Ovary (tissue), 9 donors: Measurements from ENCODE around the gene CCND3. TPM values are rescaled to one million over a fixed set of nuclear protein-coding genes. Genes with fewer than 3 reads are reported as not detected.

ENCODE experiments used
- DNase-seq, 5 donors: peaks; one replicate each; pipeline ENCODE4 v3.0.0-alpha.2; 2019 to 2020
- H3K27ac ChIP-seq, 2 donors: fragments of 200-600 bp; one replicate each; pipeline versions ENCODE4 v1.5.1 to v1.8.0; 2019 to 2022
- H3K27me3 ChIP-seq: fragments of 200-600 bp; one replicate; pipeline ENCODE4 v1.8.0; 2022
- H3K36me3 ChIP-seq: fragments of 200-600 bp; sonication (generic); one replicate; pipeline ENCODE4 v1.5.1; 2019
- H3K4me1 ChIP-seq: one replicate; pipeline ENCODE4 v1.8.1; 2013; ENCODE audit warnings: mild to moderate bottlenecking, moderate library complexity; ENCODE audit not compliant: insufficient read depth
- H3K4me3 ChIP-seq: fragments of 200-600 bp; sonication (generic); one replicate; pipeline ENCODE4 v1.5.1; 2017
- H3K9me3 ChIP-seq, 2 donors: fragments of 200-600 bp in 1 of 2; sonication (generic) in 1 of 2; one replicate each; pipeline versions ENCODE4 v1.5.1 to v1.8.1; 2013 to 2019; ENCODE audit warnings: mild to moderate bottlenecking in 1 of 2, moderate library complexity in 1 of 2
- EP300 ChIP-seq: sonication (generic); formaldehyde crosslinking; IDR thresholded peaks from one replicate; pipeline ENCODE4 v1.6.1; 2017; ENCODE audit warnings: antibody characterized with exemption
- POLR2A ChIP-seq: fragments of 450-650 bp; IDR thresholded peaks from one replicate; pipeline ENCODE4 v1.6.1; 2017; ENCODE audit warnings: antibody characterized with exemption, mild to moderate bottlenecking, moderate library complexity
- WGBS, 3 donors: extraction: QIAGEN DNeasy Blood & Tissue Kit in 1 of 3; methylation state at CpG; one replicate each; pipeline versions ENCODE4 v1.1.5 to v1.1.7; 2013 to 2017; 5-methylcytosine and 5-hydroxymethylcytosine counted together
- intact Hi-C, 4 donors: fragments of 100-400 bp; cut with DNase I; formaldehyde crosslinking; loops; one replicate each; pipeline versions ENCODE4 v1.11.0 to v1.15.1; 2022 to 2023
- polyA plus RNA-seq, 2 donors: library from polyadenylated mRNA; stranded (reverse); fragments of 200-250 nt in 1 of 2; fragments of 350-450 nt in 1 of 2; fragmentation: Illumina TruSeq in 1 of 2; extraction: RNeasy Lipid Tissue Mini Kit (QIAGEN cat#74804) in 1 of 2; gene quantifications; one replicate each; pipeline ENCODE4 v1.2.3, GENCODE V29; 2013 to 2014
- total RNA-seq, 7 donors: library from RNA; depleted of rRNA in 2 of 7; stranded (reverse); fragments of >200 nt in 2 of 7; fragmentation: NEBNext Ultra II Directional in 3 of 7; extraction: Animal tissue kit (Norgen Biotek cat#: 25700) in 3 of 7; gene quantifications; one replicate each; pipeline versions ENCODE4 v1.1.0 to v1.2.4, GENCODE V29; 2016 to 2023
- TF ChIP-seq, protein P1 (sequence below), 3 donors: fragments of 450-650 bp in 2 of 3; fragments of 200-600 bp in 1 of 3; IDR thresholded peaks; one replicate each; pipeline versions ENCODE4 v1.5.1 to v1.8.0; 2016 to 2022; ENCODE audit warnings: antibody characterized with exemption in 3 of 3, mild to moderate bottlenecking in 1 of 3
- donor health status: DM: no; HTN: no; CAD: no; lungs with moderate emphysema.
- donor health status: DM: no; HTN: no; CAD: no.
- donor health status: Bipolar disorder and iron deficiency.
- donor health status: DM: yes; HTN: yes; CAD: no.
- donor health status: DM: no; HTN: no; CAD: no.
- donor health status: DM: yes; HTN: yes; CAD: no.

The CCND3 gene
- total and polyA plus RNA-seq, 9 donors, result 22.7 to 217 (median 53.7) TPM

DNA sequence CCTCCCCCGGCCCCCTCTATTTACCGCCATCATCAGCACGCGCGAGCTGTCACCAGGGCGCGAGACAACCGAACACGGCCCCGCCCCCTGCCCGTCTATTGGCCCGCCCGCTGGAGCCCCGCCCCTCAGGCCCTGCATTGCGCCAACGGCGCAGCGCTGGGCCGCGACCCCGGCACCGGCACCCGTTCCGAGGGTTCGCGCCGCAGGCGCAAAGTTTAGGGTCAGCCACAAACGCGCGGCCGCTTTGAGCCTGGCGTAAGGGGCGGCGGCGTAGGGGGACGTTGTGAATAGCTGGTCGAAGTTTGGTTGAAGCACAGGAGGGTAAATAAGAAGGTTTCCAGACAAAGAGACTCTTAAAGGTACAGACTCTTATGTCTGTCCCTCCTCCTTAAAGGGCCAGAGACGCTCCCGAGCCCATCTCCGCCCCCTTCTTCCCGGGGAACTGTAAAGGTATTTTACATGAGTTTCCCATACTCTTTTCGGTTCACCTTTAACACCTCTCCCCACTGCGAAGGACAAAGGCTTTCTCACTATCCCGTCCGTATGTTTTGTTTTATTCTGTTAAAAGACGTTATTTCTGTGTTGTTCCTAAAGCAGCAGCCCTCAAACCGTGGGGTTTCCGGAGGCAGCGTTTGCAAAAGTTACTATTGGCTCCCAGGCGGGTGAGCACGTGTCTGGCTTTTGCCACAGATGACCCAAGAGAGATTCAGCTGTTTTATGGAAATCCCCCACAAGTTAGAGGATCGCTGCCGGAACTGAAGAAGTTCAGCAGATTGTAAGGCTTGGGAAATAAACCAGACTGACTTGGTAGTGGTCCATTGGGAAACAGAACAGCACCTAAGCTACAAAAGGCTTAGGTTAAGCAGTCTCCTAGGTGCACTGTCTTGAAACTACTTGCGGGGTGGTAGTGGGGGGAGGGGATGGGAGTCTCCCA lies 46.0 kb downstream of the CCND3 start, which contains the start of gene USP49:
Gene USP49 (minus strand): TSS at position 76 of the 934 bp plus-strand sequence. CDS start 88,392 bp downstream, outside the sequence.
- no peak for TF ChIP-seq EP300
- TF ChIP-seq POLR2A, result no peak
- TF ChIP-seq, protein P1, sequence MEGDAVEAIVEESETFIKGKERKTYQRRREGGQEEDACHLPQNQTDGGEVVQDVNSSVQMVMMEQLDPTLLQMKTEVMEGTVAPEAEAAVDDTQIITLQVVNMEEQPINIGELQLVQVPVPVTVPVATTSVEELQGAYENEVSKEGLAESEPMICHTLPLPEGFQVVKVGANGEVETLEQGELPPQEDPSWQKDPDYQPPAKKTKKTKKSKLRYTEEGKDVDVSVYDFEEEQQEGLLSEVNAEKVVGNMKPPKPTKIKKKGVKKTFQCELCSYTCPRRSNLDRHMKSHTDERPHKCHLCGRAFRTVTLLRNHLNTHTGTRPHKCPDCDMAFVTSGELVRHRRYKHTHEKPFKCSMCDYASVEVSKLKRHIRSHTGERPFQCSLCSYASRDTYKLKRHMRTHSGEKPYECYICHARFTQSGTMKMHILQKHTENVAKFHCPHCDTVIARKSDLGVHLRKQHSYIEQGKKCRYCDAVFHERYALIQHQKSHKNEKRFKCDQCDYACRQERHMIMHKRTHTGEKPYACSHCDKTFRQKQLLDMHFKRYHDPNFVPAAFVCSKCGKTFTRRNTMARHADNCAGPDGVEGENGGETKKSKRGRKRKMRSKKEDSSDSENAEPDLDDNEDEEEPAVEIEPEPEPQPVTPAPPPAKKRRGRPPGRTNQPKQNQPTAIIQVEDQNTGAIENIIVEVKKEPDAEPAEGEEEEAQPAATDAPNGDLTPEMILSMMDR (IDR thresholded peaks at IDR 0.05), result no peak
- peak; percentile 85 to 93 (median 90) for DNase-seq
- intact Hi-C loops, result no loop called here
- no peaks in the 10 kb centered on the region for H3K36me3 ChIP-seq
- H3K4me1 ChIP-seq, result peaks cover 3% of the 10 kb centered on the region
- H3K9me3 ChIP-seq, result no peaks in the 10 kb centered on the region
- 0 to 1% (median 1%) methylated on average over 37 to 55 of the region's 55 CpGs for WGBS, 3 donors
- H3K27ac ChIP-seq, result peak within 1 kb of the TSS; percentile 67 to 72
- no peaks in the 10 kb centered on the region for H3K27me3 ChIP-seq
- peak within 1 kb of the TSS; percentile 85 for H3K4me3 ChIP-seq

DNA sequence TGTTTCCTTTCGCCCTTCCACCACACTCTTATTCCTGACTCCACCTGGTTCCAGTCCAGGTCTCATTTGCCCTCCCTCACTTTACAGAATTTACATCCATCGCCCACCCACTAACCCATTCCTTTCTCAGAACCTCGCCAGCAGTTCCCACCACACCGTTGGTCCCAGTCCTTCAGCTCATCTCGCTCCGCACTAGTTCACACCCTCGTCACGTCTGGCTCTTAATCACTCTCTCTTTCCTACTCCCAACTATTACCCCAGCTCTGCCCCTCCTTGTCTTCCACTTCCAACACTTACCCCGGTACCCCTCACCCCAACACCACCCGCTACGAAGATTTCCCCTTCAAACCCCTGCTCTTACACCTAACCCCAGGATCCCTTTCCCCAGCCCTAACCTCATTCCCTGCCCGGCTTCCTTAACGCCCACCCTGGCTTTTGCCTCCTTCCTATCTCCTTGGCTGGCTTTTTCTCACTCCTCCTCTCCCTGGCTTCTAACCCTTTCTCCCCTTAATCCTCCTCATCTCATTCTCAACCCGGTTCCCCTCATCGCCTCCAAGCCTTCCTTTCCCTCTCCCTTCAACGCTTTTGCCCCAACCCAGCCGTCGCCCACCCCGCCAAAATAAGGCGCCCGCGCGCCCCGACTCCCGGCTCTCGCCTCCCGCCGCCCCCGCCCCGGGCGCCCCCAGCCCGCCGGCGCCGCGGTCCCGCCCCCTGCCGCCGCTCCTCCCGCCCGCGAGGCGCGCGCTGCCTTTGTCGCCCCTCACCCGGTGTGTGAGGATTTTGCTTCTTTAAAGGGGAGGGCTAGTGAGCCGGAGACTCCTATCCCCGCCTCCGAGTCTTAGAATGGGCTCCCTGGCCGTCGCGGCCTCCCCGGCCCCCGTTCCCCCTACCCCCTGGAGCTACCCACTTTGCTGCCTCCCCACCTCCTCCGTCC lies 47.0 kb downstream of the CCND3 start:
- H3K36me3 ChIP-seq, result no peaks in the 10 kb centered on the region
- H3K27me3 ChIP-seq, result no peaks in the 10 kb centered on the region
- peak in 1 of 5 donors; percentile 29 for DNase-seq
- H3K27ac ChIP-seq, result peak overlapping the region; percentile 67 to 72
- WGBS, 3 donors, result 1 to 2% (median 2%) methylated on average over 55 to 56 of the region's 56 CpGs
- H3K4me3 ChIP-seq, result peak overlapping the region; percentile 85
- no peaks in the 10 kb centered on the region for H3K9me3 ChIP-seq
- TF ChIP-seq, protein P1 (IDR thresholded peaks at IDR 0.05), result no peak
- TF ChIP-seq POLR2A, result no peak
- no peak for TF ChIP-seq EP300
- intact Hi-C loops, result no loop called here
- H3K4me1 ChIP-seq, result peaks cover 3% of the 10 kb centered on the region

DNA sequence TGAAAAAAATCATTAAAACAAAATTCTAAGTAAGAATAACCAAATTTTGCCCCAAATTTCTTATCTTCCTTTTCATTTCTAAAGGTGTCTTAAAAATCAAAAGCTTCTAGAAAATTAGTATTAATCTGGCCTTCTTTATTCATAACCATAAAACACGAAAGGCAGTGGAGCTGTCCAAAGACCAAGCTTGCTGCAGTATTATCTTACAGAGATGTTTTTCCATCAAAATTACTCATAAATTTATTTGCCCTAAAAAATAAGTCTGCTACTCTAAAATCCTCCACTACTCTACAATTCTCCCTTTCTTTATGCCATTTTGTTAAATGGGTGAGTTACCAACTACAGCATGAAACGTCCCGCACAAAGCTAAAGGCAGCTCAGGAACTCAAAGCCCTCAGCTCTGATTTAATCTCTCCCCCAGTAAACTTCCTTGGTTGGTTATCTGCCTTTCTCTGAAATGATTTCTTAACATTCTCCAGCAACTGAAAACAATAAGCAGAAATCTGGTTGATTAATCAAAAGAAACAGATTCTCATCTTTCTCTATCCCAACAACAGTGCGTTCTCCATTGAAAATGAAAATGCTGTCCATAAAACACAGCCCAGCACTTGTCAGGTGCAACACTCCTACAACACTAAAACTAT lies 48.6 kb downstream of the CCND3 start:
- H3K4me3 ChIP-seq, result no peak overlapping the region
- TF ChIP-seq, protein P1 (IDR thresholded peaks at IDR 0.05), result no peak
- TF ChIP-seq EP300 (no peak), POLR2A (no peak)
- intact Hi-C loops, result no loop called here
- H3K27me3 ChIP-seq, result no peaks in the 10 kb centered on the region
- 75 to 83% (median 80%) methylated on average over 4 of the region's 4 CpGs for WGBS, 3 donors
- no peak overlapping the region for H3K27ac ChIP-seq
- H3K9me3 ChIP-seq, result no peaks in the 10 kb centered on the region
- peaks cover 3% of the 10 kb centered on the region for H3K4me1 ChIP-seq
- no peak for DNase-seq
- no peaks in the 10 kb centered on the region for H3K36me3 ChIP-seq

DNA sequence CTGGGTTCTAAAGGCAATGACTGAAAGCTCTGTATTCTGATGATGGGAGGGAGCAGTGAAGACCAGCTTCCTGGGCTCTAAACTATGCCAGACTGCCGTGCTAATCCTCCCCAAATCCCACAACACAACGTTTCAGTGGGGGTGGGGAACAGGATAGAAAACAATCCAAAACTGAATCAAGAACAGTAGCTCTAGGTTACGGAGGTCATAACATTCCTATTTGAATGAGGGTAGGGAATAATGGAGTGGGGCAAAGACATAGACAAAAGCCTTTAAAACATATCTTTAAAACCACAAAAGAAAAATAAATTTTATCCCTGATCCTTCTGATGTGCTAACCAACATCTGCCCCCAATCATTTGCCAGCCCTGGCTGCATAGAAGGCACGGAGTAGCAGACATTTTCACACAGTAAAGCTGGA lies 54.3 kb downstream of the CCND3 start:
- H3K9me3 ChIP-seq, result no peaks in the 10 kb centered on the region
- H3K36me3 ChIP-seq, result no peaks in the 10 kb centered on the region
- no peaks in the 10 kb centered on the region for H3K27me3 ChIP-seq
- no peak overlapping the region for H3K27ac ChIP-seq
- H3K4me3 ChIP-seq, result no peak overlapping the region
- TF ChIP-seq EP300 (no peak), POLR2A (no peak)
- TF ChIP-seq, protein P1 (IDR thresholded peaks at IDR 0.05), result no peak
- H3K4me1 ChIP-seq, result no peaks in the 10 kb centered on the region
- intact Hi-C loops, result no loop called here
- 57 to 64% (median 62%) methylated on average over 4 of the region's 4 CpGs for WGBS, 3 donors
- no peak for DNase-seq
